ENCODE data around the gene WAPL.

WAPL gene

GRCh38 chr10:86388119-86388704 lies 133.4 kb downstream of the WAPL start:
- no peak for DNase-seq

- no peak for DNase-seq
Measured at GRCh38 chr10:86387178-86387794, 134.3 kb downstream of the WAPL start.

- DNase-seq = no peak
Measured at GRCh38 chr10:86385806-86386205, 135.8 kb downstream of the WAPL start.

All from suppressor macrophage treated with lipopolysaccharide for 4 hours (primary cell).